Measurements from ENCODE around the gene FMC1. TPM values are rescaled to one million over a fixed set of nuclear protein-coding genes. Genes with fewer than 3 reads are reported as not detected.

Gene FMC1, protein sequence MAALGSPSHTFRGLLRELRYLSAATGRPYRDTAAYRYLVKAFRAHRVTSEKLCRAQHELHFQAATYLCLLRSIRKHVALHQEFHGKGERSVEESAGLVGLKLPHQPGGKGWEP
- 18.0 and 24.7 TPM in 2 replicates for total RNA-seq (2014; rRNA removed; shearing (Covaris generic); ENCODE audit: low replicate concordance)

DNA sequence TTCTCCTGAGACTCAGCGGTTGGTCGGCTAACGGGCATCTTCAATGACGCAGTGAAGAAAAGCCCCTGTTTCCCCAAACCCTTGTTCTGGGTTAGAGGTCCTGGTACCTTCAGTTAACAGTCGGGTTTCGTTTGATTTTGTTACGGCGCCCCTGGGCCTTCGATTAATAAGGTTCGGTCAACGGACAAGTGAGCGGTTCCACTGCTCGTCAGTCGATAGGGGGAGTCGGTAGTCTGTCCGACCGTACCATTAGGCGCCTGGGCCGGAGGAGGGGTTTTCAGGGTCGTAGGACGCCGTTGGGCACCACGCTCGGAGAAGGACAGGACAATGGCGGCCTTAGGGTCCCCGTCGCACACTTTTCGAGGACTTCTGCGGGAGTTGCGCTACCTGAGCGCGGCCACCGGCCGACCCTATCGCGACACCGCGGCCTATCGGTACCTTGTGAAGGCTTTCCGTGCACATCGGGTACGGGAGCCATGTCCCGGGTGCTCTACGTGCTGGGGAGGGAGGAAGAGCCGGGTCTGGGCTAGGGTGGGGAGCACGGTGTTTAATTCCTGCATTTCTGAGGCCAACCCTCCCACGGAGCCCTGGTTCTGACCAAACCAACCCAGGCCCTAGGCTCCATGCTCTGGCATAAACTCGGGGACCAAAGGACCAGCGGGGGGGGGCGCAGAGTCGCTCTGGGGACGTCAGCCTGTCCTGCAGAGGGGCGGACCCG, at the start of gene FMC1:
Gene FMC1, plus strand, starts transcription at position 280 of the 718 bp plus-strand sequence. Its CDS starts 48 bp downstream, at position 328.
- peak; percentile 97 for DNase-seq
- Histone ChIP-seq H3K36me3 (ENCODE audit: insufficient read depth, low read length) (peaks cover 11% of the 10 kb centered on the region), H3K27me3 (ENCODE audit: low read length) (no peaks in the 10 kb centered on the region), H4K20me1 (ENCODE audit: insufficient read depth, low read depth, low read length) (no peaks in the 10 kb centered on the region), H3K4me3 (ENCODE audit: low read length) (peak within 1 kb of the TSS; percentile 95), H3K9me2 (replicated peaks; ENCODE audit: insufficient read depth, low read length) (no peaks in the 10 kb centered on the region; the same call in 1 of the 2 replicates), H3K9me3 (ENCODE audit: low read length) (no peaks in the 10 kb centered on the region), H3K4me1 (ENCODE audit: low read length) (peaks cover 41% of the 10 kb centered on the region), H3K4me2 (ENCODE audit: low read depth, low read length, poor library complexity, severe bottlenecking) (peak within 1 kb of the TSS; percentile 88), H3K27ac (ENCODE audit: low read length) (peak within 1 kb of the TSS; percentile 90), H3K9ac (ENCODE audit: low read length) (peak within 1 kb of the TSS; percentile 99), H2AFZ (ENCODE audit: low read length) (peak within 1 kb of the TSS; percentile 75; the same call in 1 of the 2 replicates), H3K79me2 (ENCODE audit: low read length) (peaks cover 29% of the 10 kb centered on the region)

DNA sequence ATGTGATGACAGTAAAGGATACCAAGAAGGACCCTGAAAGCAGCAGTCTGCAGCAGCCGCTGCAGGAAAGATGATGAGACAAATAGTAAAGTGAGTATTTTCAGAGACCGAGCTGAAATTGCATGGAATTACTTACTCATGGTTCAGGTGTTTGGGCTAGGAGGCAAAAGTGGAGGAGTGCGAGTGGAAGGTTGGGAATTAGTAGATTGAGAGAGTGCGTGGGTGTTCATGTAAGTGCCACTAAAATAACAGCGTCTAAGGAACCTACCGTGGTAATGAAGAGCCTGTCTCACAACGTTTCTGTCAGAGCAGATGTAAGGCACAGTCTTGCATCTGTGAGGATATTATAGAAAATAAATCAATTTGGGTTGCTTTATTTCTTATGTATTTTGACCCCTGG, 48.3 kb upstream of the FMC1 start:
- no peaks in the 10 kb centered on the region for H3K4me1 ChIP-seq (ENCODE audit: low read length)
- DNase-seq: no peak
- no peak overlapping the region for H2AFZ ChIP-seq (ENCODE audit: low read length)
- no peak overlapping the region for H3K9ac ChIP-seq (ENCODE audit: low read length)
- no peak overlapping the region for H3K4me3 ChIP-seq (ENCODE audit: low read length)
- no peaks in the 10 kb centered on the region for H3K9me2 ChIP-seq (replicated peaks; ENCODE audit: insufficient read depth, low read length)
- H3K27ac ChIP-seq (ENCODE audit: low read length): no peak overlapping the region
- no peaks in the 10 kb centered on the region for H3K9me3 ChIP-seq (ENCODE audit: low read length)
- no peaks in the 10 kb centered on the region for H3K27me3 ChIP-seq (ENCODE audit: low read length)
- no peak overlapping the region for H3K4me2 ChIP-seq (ENCODE audit: low read depth, low read length, poor library complexity, severe bottlenecking)
- no peaks in the 10 kb centered on the region for H3K36me3 ChIP-seq (ENCODE audit: insufficient read depth, low read length)
- no peaks in the 10 kb centered on the region for H4K20me1 ChIP-seq (ENCODE audit: insufficient read depth, low read depth, low read length)
- no peaks in the 10 kb centered on the region; the same call in 1 of the 2 replicates for H3K79me2 ChIP-seq (ENCODE audit: low read length)

DNA sequence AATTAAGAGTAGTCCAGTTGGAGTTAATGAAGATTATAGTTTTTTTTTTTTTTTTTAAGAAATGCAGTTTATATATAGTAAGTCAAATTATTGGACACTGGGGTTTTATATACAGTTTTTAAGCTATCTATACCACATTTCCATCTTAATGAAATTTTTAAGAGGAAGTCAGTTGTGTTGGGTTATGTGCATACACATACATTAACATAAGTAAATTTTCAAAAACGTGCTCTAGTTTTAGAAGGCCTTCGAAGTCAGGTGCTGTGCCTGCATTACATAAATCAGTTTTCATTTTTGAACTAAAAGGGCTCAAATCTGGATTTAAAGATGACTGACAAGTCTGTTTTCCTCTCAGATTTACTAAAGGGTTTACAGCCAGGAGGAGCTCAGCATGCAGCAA, 47.6 kb upstream of the FMC1 start:
- H3K4me1 ChIP-seq (ENCODE audit: low read length): no peaks in the 10 kb centered on the region
- no peaks in the 10 kb centered on the region for H3K36me3 ChIP-seq (ENCODE audit: insufficient read depth, low read length)
- H3K79me2 ChIP-seq (ENCODE audit: low read length): no peaks in the 10 kb centered on the region; the same call in 1 of the 2 replicates
- H3K4me2 ChIP-seq (ENCODE audit: low read depth, low read length, poor library complexity, severe bottlenecking): no peak overlapping the region
- H3K4me3 ChIP-seq (ENCODE audit: low read length): no peak overlapping the region
- no peaks in the 10 kb centered on the region for H3K9me3 ChIP-seq (ENCODE audit: low read length)
- no peak overlapping the region for H3K9ac ChIP-seq (ENCODE audit: low read length)
- H3K27ac ChIP-seq (ENCODE audit: low read length): no peak overlapping the region
- H3K9me2 ChIP-seq (replicated peaks; ENCODE audit: insufficient read depth, low read length): no peaks in the 10 kb centered on the region
- no peaks in the 10 kb centered on the region for H4K20me1 ChIP-seq (ENCODE audit: insufficient read depth, low read depth, low read length)
- H3K27me3 ChIP-seq (ENCODE audit: low read length): no peaks in the 10 kb centered on the region
- no peak overlapping the region for H2AFZ ChIP-seq (ENCODE audit: low read length)
- no peak for DNase-seq

DNA sequence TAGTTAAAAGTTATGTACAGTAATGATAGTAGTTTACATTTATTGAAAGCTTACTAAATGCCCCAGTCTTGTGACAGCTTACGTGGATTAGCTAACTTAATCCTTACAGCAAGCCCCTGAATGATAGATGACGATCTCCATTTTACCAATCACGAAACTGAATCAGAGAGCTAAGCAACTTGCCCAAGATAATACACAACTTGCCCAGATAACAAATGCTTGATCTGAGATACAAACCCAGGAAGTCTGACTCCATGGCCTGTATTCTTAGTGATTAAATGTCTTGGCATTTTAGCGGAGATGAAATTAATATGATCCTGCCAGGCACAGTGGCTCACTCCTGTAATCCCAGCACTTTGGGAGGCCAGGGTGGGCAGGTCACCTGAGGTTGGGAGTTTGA, 46.9 kb upstream of the FMC1 start:
- H2AFZ ChIP-seq (ENCODE audit: low read length): no peak overlapping the region
- no peak overlapping the region for H3K27ac ChIP-seq (ENCODE audit: low read length)
- no peaks in the 10 kb centered on the region for H4K20me1 ChIP-seq (ENCODE audit: insufficient read depth, low read depth, low read length)
- H3K4me3 ChIP-seq (ENCODE audit: low read length): no peak overlapping the region
- no peak overlapping the region for H3K4me2 ChIP-seq (ENCODE audit: low read depth, low read length, poor library complexity, severe bottlenecking)
- no peak overlapping the region for H3K9ac ChIP-seq (ENCODE audit: low read length)
- no peak for DNase-seq
- no peaks in the 10 kb centered on the region for H3K4me1 ChIP-seq (ENCODE audit: low read length)
- no peaks in the 10 kb centered on the region for H3K9me2 ChIP-seq (replicated peaks; ENCODE audit: insufficient read depth, low read length)
- H3K36me3 ChIP-seq (ENCODE audit: insufficient read depth, low read length): no peaks in the 10 kb centered on the region
- no peaks in the 10 kb centered on the region for H3K27me3 ChIP-seq (ENCODE audit: low read length)
- H3K9me3 ChIP-seq (ENCODE audit: low read length): no peaks in the 10 kb centered on the region
- H3K79me2 ChIP-seq (ENCODE audit: low read length): no peaks in the 10 kb centered on the region

DNA sequence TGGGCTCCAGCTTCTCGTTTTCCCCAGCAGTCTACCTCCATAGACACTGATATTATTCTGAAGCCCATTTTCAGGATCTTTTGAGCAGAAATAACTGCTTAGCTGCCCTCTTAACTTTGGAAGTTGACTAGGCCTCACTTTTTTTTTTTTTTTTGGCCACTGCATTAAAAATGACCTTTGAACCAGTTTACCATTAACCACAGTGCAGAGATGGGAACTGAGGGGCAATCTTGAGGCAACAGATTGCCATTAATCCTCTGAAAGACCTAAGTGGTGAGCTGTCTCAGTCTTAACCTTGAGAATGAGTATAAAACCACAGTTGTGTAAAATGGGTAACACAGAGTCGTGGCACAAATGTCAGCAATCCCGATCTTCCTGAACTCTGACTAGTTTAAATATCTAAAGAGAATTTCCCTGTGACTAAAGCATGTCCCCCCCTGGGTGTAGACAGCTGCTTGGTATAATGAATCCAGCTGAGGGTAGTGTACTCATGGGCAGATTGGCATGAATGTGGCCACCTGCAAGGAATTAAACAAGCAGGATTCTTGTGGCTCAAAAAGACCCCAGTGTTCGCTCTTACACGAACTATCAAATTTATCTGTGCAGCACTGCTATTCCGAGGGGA, 46.1 kb upstream of the FMC1 start:
- Histone ChIP-seq H3K9me2 (replicated peaks; ENCODE audit: insufficient read depth, low read length) (no peaks in the 10 kb centered on the region), H3K4me2 (ENCODE audit: low read depth, low read length, poor library complexity, severe bottlenecking) (no peak overlapping the region), H4K20me1 (ENCODE audit: insufficient read depth, low read depth, low read length) (no peaks in the 10 kb centered on the region), H3K79me2 (ENCODE audit: low read length) (no peaks in the 10 kb centered on the region), H3K27ac (ENCODE audit: low read length) (no peak overlapping the region), H3K4me1 (ENCODE audit: low read length) (no peaks in the 10 kb centered on the region), H3K4me3 (ENCODE audit: low read length) (no peak overlapping the region), H2AFZ (ENCODE audit: low read length) (no peak overlapping the region), H3K9ac (ENCODE audit: low read length) (no peak overlapping the region), H3K9me3 (ENCODE audit: low read length) (no peaks in the 10 kb centered on the region), H3K27me3 (ENCODE audit: low read length) (no peaks in the 10 kb centered on the region), H3K36me3 (ENCODE audit: insufficient read depth, low read length) (no peaks in the 10 kb centered on the region)
- no peak for DNase-seq

DNA sequence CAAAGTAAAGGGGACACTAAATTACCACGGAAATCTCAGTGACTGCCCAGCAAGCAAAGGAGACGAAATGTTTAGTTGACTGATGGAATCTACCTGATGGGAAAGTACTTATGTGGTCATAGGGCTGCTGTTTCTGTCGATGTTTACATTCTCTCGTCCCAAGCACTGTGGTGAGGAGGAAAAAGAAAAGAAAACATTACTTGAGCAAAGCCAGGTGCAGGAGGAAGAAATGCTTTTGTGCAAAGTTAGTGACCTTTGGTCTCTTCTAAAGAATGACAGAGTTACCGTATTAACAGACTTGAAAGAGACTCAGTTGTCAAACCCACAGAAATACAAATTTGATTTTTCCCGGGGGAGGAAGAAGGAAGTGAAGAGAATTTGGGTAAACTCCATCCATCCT, 43.3 kb upstream of the FMC1 start:
- H3K4me1 ChIP-seq (ENCODE audit: low read length): no peaks in the 10 kb centered on the region
- no peaks in the 10 kb centered on the region for H3K27me3 ChIP-seq (ENCODE audit: low read length)

DNA sequence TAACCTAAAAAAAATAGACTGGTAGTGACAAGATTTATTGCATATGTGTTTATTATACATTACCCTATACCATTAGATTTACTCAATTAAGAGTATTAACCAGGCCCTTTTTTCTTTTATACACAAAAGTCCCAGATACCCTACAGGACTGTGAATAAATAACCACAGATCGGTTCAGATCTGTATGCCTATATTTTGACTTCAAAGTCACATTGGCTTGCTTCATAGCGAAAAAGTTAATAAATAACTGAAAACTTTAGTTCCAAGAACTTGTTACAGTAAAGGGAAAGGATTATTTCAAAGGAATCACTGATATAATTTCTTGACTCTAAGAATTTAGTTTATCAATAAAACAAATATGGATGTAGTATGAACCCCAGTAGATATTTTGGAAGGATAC, 41.8 kb upstream of the FMC1 start:
- no peaks in the 10 kb centered on the region for H4K20me1 ChIP-seq (ENCODE audit: insufficient read depth, low read depth, low read length)
- H3K36me3 ChIP-seq (ENCODE audit: insufficient read depth, low read length): no peaks in the 10 kb centered on the region
- H3K4me1 ChIP-seq (ENCODE audit: low read length): no peaks in the 10 kb centered on the region
- no peak for DNase-seq
- H3K4me3 ChIP-seq (ENCODE audit: low read length): no peak overlapping the region
- H3K79me2 ChIP-seq (ENCODE audit: low read length): no peaks in the 10 kb centered on the region
- no peak overlapping the region for H3K9ac ChIP-seq (ENCODE audit: low read length)
- no peak overlapping the region for H3K4me2 ChIP-seq (ENCODE audit: low read depth, low read length, poor library complexity, severe bottlenecking)
- H3K27ac ChIP-seq (ENCODE audit: low read length): no peak overlapping the region
- no peaks in the 10 kb centered on the region for H3K9me3 ChIP-seq (ENCODE audit: low read length)
- H2AFZ ChIP-seq (ENCODE audit: low read length): no peak overlapping the region
- H3K9me2 ChIP-seq (replicated peaks; ENCODE audit: insufficient read depth, low read length): no peaks in the 10 kb centered on the region
- H3K27me3 ChIP-seq (ENCODE audit: low read length): no peaks in the 10 kb centered on the region

More for the DNA sequence above, 43.3 kb upstream of the FMC1 start:
- Histone ChIP-seq H3K9me2 (replicated peaks; ENCODE audit: insufficient read depth, low read length) (no peaks in the 10 kb centered on the region), H3K9ac (ENCODE audit: low read length) (no peak overlapping the region), H3K4me3 (ENCODE audit: low read length) (no peak overlapping the region), H3K36me3 (ENCODE audit: insufficient read depth, low read length) (no peaks in the 10 kb centered on the region), H3K79me2 (ENCODE audit: low read length) (no peaks in the 10 kb centered on the region), H3K9me3 (ENCODE audit: low read length) (no peaks in the 10 kb centered on the region), H3K4me2 (ENCODE audit: low read depth, low read length, poor library complexity, severe bottlenecking) (no peak overlapping the region), H3K27ac (ENCODE audit: low read length) (no peak overlapping the region), H2AFZ (ENCODE audit: low read length) (no peak overlapping the region), H4K20me1 (ENCODE audit: insufficient read depth, low read depth, low read length) (no peaks in the 10 kb centered on the region)
- no peak for DNase-seq

DNA sequence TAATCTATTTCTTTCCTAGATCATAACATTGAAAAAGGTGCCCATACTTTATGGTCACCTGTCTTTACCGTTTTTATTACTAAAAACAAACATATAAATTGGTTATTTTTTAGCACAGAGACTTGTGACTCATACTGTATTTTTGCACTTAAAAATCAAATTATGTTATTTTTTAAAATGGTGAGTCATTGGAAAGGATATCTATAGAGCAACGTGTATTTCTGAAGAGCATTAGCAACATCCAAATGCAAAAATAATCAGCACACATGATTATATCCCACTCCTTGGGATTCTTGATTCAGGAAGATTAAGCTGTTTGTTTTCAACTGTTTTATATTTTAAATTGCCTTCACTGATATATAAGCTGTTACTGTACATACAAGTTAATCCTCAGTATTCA, 40.7 kb upstream of the FMC1 start:
- DNase-seq: no peak
- H4K20me1 ChIP-seq (ENCODE audit: insufficient read depth, low read depth, low read length): no peaks in the 10 kb centered on the region
- H3K27me3 ChIP-seq (ENCODE audit: low read length): no peaks in the 10 kb centered on the region
- H3K4me2 ChIP-seq (ENCODE audit: low read depth, low read length, poor library complexity, severe bottlenecking): no peak overlapping the region
- no peaks in the 10 kb centered on the region for H3K9me3 ChIP-seq (ENCODE audit: low read length)
- H3K4me3 ChIP-seq (ENCODE audit: low read length): no peak overlapping the region
- H3K79me2 ChIP-seq (ENCODE audit: low read length): no peaks in the 10 kb centered on the region
- no peak overlapping the region for H3K9ac ChIP-seq (ENCODE audit: low read length)
- H3K9me2 ChIP-seq (replicated peaks; ENCODE audit: insufficient read depth, low read length): no peaks in the 10 kb centered on the region
- no peaks in the 10 kb centered on the region for H3K4me1 ChIP-seq (ENCODE audit: low read length)
- H3K36me3 ChIP-seq (ENCODE audit: insufficient read depth, low read length): no peaks in the 10 kb centered on the region
- H3K27ac ChIP-seq (ENCODE audit: low read length): no peak overlapping the region
- H2AFZ ChIP-seq (ENCODE audit: low read length): no peak overlapping the region

Data from Karpas-422 (cell line).